ENCODE results near the gene PTP4A2.
"Not testable (repeated sequence)": the region's sequence is repeated elsewhere in the genome, so short reads cannot be mapped to it uniquely, and the experiment has no call there.

PTP4A2 gene

GRCh38 chr1:31924839-31925238, 13.3 kb downstream of the PTP4A2 start:
- no peak for DNase-seq (ENCODE audit: low read depth in 2 of 2)

- no peak for DNase-seq (ENCODE audit: low read depth in 2 of 2)
Observed at GRCh38 chr1:31923901-31924535, 14.2 kb downstream of the PTP4A2 start.

- no peak for DNase-seq (ENCODE audit: low read depth in 2 of 2)
Observed at GRCh38 chr1:31920956-31921355, 17.2 kb downstream of the PTP4A2 start.

GRCh38 chr1:31919591-31919990, 18.6 kb downstream of the PTP4A2 start:
- no peak for DNase-seq (ENCODE audit: low read depth in 2 of 2)

- no peak for DNase-seq (ENCODE audit: low read depth in 2 of 2)
Observed at GRCh38 chr1:31915438-31915837, 22.7 kb downstream of the PTP4A2 start.

- DNase-seq (ENCODE audit: low read depth in 2 of 2), result no peak
Observed at GRCh38 chr1:31913968-31914367, 24.2 kb downstream of the PTP4A2 start.

- no peak for DNase-seq (ENCODE audit: low read depth in 2 of 2)
Observed at GRCh38 chr1:31912839-31913239, 25.3 kb downstream of the PTP4A2 start.

GRCh38 chr1:31911994-31912780, 26.0 kb downstream of the PTP4A2 start:
- no peak for DNase-seq (ENCODE audit: low read depth in 2 of 2)

- no peak for DNase-seq (ENCODE audit: low read depth in 2 of 2)
Observed at GRCh38 chr1:31910933-31911332, 27.2 kb downstream of the PTP4A2 start.

- no peak for DNase-seq (ENCODE audit: low read depth in 2 of 2)
Observed at GRCh38 chr1:31909691-31910090, 28.5 kb downstream of the PTP4A2 start.

GRCh38 chr1:31906557-31906956, 31.6 kb downstream of the PTP4A2 start:
- no peak for DNase-seq (ENCODE audit: low read depth in 2 of 2)

GRCh38 chr1:31905681-31906080, 32.5 kb downstream of the PTP4A2 start:
- DNase-seq (ENCODE audit: low read depth in 2 of 2), result no peak

- no peak for DNase-seq (ENCODE audit: low read depth in 2 of 2)
Observed at GRCh38 chr1:31905093-31905509, 33.1 kb downstream of the PTP4A2 start.

GRCh38 chr1:31904339-31905092, 33.7 kb downstream of the PTP4A2 start:
- DNase-seq (ENCODE audit: low read depth in 2 of 2), result no peak

GRCh38 chr1:31902510-31902860, 35.7 kb downstream of the PTP4A2 start:
- no peak for DNase-seq (ENCODE audit: low read depth in 2 of 2)

GRCh38 chr1:31901838-31902509, 36.2 kb downstream of the PTP4A2 start:
- no peak for DNase-seq (ENCODE audit: low read depth in 2 of 2)

GRCh38 chr1:31900790-31901189, 37.4 kb downstream of the PTP4A2 start:
- DNase-seq (ENCODE audit: low read depth in 2 of 2), result no peak

GRCh38 chr1:31897526-31898100, 40.6 kb downstream of the PTP4A2 start:
- no peak for DNase-seq (ENCODE audit: low read depth in 2 of 2)

- not testable (repeated sequence) for DNase-seq (ENCODE audit: low read depth in 2 of 2)
Observed at GRCh38 chr1:31895474-31896198, 42.5 kb downstream of the PTP4A2 start.

GRCh38 chr1:31891280-31891679, 46.9 kb downstream of the PTP4A2 start:
- no peak for DNase-seq (ENCODE audit: low read depth in 2 of 2)

GRCh38 chr1:31888291-31888690, 49.9 kb downstream of the PTP4A2 start:
- DNase-seq (ENCODE audit: low read depth in 2 of 2), result no peak
